MM.1S (cell line): ENCODE results near the gene DNAJA1.

Experiments
- EZH2 ChIP-seq: fragments of 300-600 bp; sonication (generic); optimal IDR thresholded peaks from 2 replicates; pipeline ENCODE3; 2017; ENCODE audit warnings: low read depth, mild to moderate bottlenecking, antibody characterized with exemption, low read length, mixed read lengths
- TF ChIP-seq, protein P1 (sequence below): fragments of 300-600 bp; sonication (generic); IDR thresholded peaks from 2 replicates; pipeline ENCODE4 v1.5.1; 2016; ENCODE audit warnings: antibody characterized with exemption, low read length, mixed read lengths

DNA sequence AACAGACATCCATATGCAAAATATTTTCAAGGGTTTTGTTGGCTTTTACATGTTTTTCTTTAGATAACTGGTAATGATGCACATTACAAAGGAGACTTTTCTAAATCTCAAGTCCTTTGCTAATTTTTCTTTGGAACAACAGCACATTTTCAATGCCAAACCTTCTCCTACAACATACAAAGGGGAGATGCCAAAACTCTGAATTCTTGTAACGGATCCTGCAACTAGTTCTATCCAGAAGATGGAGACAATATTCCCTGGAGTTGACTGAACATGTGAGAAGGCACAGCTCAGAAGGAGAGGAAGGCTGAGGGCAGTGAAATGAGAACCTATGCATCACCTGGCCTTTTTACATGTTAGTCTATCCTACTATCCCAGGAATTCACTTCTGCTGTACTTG lies 21.0 kb downstream of the DNAJA1 start:
- TF ChIP-seq EZH2, result no peak
- TF ChIP-seq, protein P1, sequence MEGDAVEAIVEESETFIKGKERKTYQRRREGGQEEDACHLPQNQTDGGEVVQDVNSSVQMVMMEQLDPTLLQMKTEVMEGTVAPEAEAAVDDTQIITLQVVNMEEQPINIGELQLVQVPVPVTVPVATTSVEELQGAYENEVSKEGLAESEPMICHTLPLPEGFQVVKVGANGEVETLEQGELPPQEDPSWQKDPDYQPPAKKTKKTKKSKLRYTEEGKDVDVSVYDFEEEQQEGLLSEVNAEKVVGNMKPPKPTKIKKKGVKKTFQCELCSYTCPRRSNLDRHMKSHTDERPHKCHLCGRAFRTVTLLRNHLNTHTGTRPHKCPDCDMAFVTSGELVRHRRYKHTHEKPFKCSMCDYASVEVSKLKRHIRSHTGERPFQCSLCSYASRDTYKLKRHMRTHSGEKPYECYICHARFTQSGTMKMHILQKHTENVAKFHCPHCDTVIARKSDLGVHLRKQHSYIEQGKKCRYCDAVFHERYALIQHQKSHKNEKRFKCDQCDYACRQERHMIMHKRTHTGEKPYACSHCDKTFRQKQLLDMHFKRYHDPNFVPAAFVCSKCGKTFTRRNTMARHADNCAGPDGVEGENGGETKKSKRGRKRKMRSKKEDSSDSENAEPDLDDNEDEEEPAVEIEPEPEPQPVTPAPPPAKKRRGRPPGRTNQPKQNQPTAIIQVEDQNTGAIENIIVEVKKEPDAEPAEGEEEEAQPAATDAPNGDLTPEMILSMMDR, result no peak
